Fibroblast of pulmonary artery (primary cell): ENCODE results near the gene BRIP1.

ENCODE experiments used
- DNase-seq: peaks from one replicate; pipeline ENCODE4 v3.0.0-alpha.2; 2010; ENCODE audit warnings: low read depth
- H3K4me3 ChIP-seq: replicated peaks from 2 replicates; pipeline ENCODE4 v1.5.1; 2011; ENCODE audit warnings: low read depth, mild to moderate bottlenecking, control low read depth, low read length, moderate library complexity
- TF ChIP-seq, protein P1 (sequence below): IDR thresholded peaks from 2 replicates; pipeline ENCODE4 v1.5.1; 2011; ENCODE audit warnings: mild to moderate bottlenecking, control low read depth, low read length, inconsistent platforms; ENCODE audit errors: missing control alignments

Gene BRIP1

GRCh38 chr17:61744252-61744651 is 119.1 kb downstream of the BRIP1 start:
- H3K4me3 ChIP-seq = no peak overlapping the region
- DNase-seq = no peak
- TF ChIP-seq, protein P1, sequence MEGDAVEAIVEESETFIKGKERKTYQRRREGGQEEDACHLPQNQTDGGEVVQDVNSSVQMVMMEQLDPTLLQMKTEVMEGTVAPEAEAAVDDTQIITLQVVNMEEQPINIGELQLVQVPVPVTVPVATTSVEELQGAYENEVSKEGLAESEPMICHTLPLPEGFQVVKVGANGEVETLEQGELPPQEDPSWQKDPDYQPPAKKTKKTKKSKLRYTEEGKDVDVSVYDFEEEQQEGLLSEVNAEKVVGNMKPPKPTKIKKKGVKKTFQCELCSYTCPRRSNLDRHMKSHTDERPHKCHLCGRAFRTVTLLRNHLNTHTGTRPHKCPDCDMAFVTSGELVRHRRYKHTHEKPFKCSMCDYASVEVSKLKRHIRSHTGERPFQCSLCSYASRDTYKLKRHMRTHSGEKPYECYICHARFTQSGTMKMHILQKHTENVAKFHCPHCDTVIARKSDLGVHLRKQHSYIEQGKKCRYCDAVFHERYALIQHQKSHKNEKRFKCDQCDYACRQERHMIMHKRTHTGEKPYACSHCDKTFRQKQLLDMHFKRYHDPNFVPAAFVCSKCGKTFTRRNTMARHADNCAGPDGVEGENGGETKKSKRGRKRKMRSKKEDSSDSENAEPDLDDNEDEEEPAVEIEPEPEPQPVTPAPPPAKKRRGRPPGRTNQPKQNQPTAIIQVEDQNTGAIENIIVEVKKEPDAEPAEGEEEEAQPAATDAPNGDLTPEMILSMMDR = no peak

- DNase-seq = no peak
- TF ChIP-seq, protein P1 = no peak
- H3K4me3 ChIP-seq = no peak overlapping the region
Observed at GRCh38 chr17:61743766-61744165, 119.6 kb downstream of the BRIP1 start.

DNA sequence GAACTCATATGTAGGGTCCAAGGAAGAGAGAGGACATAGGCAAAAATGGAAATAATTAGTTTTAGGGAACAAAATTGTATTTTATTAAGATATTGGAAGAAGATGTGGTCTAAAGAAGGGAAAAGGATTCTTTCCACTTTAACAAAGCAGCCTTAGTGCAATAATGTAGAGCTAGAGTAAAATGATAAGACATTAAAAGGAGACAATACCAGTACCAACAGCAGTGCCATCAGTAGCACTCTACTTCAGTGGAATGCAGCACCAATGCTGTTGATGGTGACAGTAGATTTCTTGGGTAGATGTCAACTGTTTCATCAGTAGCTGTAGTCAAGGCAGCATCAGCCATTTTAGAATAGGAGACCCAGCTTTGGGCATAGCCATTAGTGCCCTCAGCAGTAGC is 124.3 kb downstream of the BRIP1 start:
- DNase-seq = no peak
- H3K4me3 ChIP-seq = no peak overlapping the region
- TF ChIP-seq, protein P1 = no peak

DNA sequence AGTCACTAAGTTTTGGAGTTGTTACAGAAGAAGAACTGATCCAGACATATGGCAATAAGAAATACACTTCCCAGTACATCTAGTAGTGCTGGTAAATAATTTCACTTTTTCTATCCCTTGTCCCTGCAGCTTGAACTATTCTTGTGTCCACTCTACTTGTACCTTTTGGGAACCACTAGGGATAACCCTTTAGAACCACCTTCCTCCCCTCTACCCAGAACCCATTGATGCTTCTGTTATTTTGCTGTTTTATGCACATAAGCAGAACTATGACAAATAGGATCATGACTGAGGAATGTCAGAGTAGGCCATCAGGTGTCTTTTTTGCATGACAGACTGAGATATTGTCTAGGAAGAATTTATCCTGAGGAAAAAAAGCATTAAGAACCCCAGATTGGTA is 125.1 kb downstream of the BRIP1 start:
- TF ChIP-seq, protein P1 = no peak
- no peak for DNase-seq
- H3K4me3 ChIP-seq = no peak overlapping the region

- H3K4me3 ChIP-seq = no peak overlapping the region
- DNase-seq = no peak
- TF ChIP-seq, protein P1 = no peak
Observed at GRCh38 chr17:61737820-61738219, 125.5 kb downstream of the BRIP1 start.

DNA sequence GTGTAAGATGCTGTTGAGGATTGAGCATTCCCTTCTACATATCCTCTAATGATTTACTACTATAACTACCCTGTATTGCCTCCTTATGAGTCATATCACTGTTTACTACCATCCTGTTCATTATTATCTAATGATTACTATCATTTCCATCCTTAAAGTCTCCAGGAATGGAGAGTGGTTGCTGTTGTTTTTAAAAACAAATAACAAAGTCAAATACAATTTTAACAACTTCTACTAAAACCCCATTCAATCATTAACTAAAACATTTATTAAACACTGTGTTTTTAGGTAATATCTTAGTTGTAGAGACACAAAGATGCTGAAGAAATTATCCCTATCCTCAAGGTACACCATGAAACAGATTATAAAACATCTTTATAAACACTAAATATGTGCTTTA is 126.9 kb downstream of the BRIP1 start:
- TF ChIP-seq, protein P1 = no peak
- H3K4me3 ChIP-seq = no peak overlapping the region
- DNase-seq = no peak

DNA sequence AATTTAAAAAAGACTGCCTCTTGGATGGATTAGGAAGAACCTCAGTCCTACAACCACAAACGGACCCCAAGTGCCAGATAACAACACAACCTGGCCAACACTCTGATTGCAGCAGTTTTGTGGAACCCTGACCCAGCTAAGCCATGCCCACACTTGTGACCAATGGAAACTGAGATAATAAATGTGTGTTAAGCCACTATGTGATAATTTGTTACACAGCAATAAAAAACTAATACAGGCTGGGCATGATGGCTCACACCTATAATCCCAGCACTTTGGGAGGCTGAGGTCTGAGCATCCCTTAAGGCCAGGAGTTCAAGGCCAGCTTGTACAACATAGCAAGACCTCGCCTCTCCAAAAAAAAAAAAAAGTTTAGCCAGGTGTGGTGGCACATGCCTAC is 127.5 kb downstream of the BRIP1 start:
- TF ChIP-seq, protein P1 = no peak
- H3K4me3 ChIP-seq = no peak overlapping the region
- DNase-seq = no peak
